GM20431 (cell line): ENCODE data around the gene GABBR2.
"Not testable (repeated sequence)": the region's sequence is repeated elsewhere in the genome, so short reads cannot be mapped to it uniquely, and the experiment has no call there.

ENCODE experiments used
- in situ Hi-C: fragments of 300-500 bp; cut with MseI, MboI; formaldehyde crosslinking; loops from one replicate; pipeline ENCODE4 v1.15.0; 2020; ENCODE audit warnings: low sequenced_read_pairs; ENCODE audit not compliant: unreplicated experiment

GABBR2 gene

GRCh38 chr9:98530275-98530674 is 178.5 kb downstream of the GABBR2 start:
- in situ Hi-C loops, result no loop called here

- in situ Hi-C loops, result no loop called here
Observed at GRCh38 chr9:98529841-98530240, 178.9 kb downstream of the GABBR2 start.

GRCh38 chr9:98523231-98523901 is 185.4 kb downstream of the GABBR2 start:
- in situ Hi-C loops, result no loop called here

GRCh38 chr9:98522487-98522886 is 186.2 kb downstream of the GABBR2 start:
- in situ Hi-C loops, result no loop called here

GRCh38 chr9:98521141-98521540 is 187.6 kb downstream of the GABBR2 start:
- in situ Hi-C loops, result no loop called here

GRCh38 chr9:98520221-98520960 is 188.3 kb downstream of the GABBR2 start:
- in situ Hi-C loops, result no loop called here

GRCh38 chr9:98519641-98520040 is 189.1 kb downstream of the GABBR2 start:
- in situ Hi-C loops, result no loop called here

- in situ Hi-C loops, result no loop called here
Observed at GRCh38 chr9:98518556-98518955, 190.2 kb downstream of the GABBR2 start.

GRCh38 chr9:98517761-98518160 is 191.0 kb downstream of the GABBR2 start:
- in situ Hi-C loops, result no loop called here

- in situ Hi-C loops, result no loop called here
Observed at GRCh38 chr9:98516897-98517503, 191.7 kb downstream of the GABBR2 start.

GRCh38 chr9:98516205-98516896 is 192.4 kb downstream of the GABBR2 start:
- in situ Hi-C loops, result no loop called here

- in situ Hi-C loops, result no loop called here
Observed at GRCh38 chr9:98515506-98516204, 193.1 kb downstream of the GABBR2 start.

- in situ Hi-C loops, result no loop called here
Observed at GRCh38 chr9:98514841-98515240, 193.9 kb downstream of the GABBR2 start.

GRCh38 chr9:98508217-98508919 is 200.4 kb downstream of the GABBR2 start:
- in situ Hi-C loops, result not testable (repeated sequence)

- in situ Hi-C loops, result no loop called here
Observed at GRCh38 chr9:98506422-98507054, 202.2 kb downstream of the GABBR2 start.

- in situ Hi-C loops, result no loop called here
Observed at GRCh38 chr9:98504298-98505282, 204.1 kb downstream of the GABBR2 start.

GRCh38 chr9:98503867-98504266 is 204.9 kb downstream of the GABBR2 start:
- in situ Hi-C loops, result no loop called here

- in situ Hi-C loops, result no loop called here
Observed at GRCh38 chr9:98502976-98503325, 205.8 kb downstream of the GABBR2 start.
